GM12892 (cell line): Measurements from ENCODE around the gene LEMD2.

ENCODE experiments used
- POLR2A ChIP-seq: IDR thresholded peaks from 2 replicates; pipeline ENCODE4 v1.6.1; 2011; ENCODE audit warnings: low read depth, low read length, control low read depth
- POLR2AphosphoS5 ChIP-seq: IDR thresholded peaks from 2 replicates; pipeline ENCODE4 v1.6.1; 2011; ENCODE audit warnings: low read depth, low read length, control low read depth
- TAF1 ChIP-seq: IDR thresholded peaks from 2 replicates; pipeline ENCODE4 v1.6.1; 2011; ENCODE audit warnings: low read depth, mild to moderate bottlenecking, control low read depth, low read length, borderline replicate concordance

- TF ChIP-seq TAF1 (no peak), POLR2A (no peak), POLR2AphosphoS5 (no peak)
Observed at GRCh38 chr6:33798343-33798848, 9.5 kb upstream of the LEMD2 start.
